CD4-positive, alpha-beta memory T cell (primary cell): Measurements from ENCODE around the gene MYH10. TPM values are rescaled to one million over a fixed set of nuclear protein-coding genes. Genes with fewer than 3 reads are reported as not detected.
A peak's percentile ranks its signal among the peaks of the same experiment; 100 is the strongest.

Experiments
- CTCF ChIA-PET: fragments of 350-600 bp; sonication (Branson Sonifier 250); formaldehyde crosslinking; loops from one replicate; lab custom pipeline; 2021; ENCODE audit warnings: inconsistent platforms; ENCODE audit not compliant: partially characterized antibody; lab: Charles Lee
- POLR2A ChIA-PET: fragments of 350-600 bp; sonication (Branson Sonifier 250); formaldehyde crosslinking; loops from one replicate; lab custom pipeline; 2021; ENCODE audit not compliant: partially characterized antibody; lab: Charles Lee
- DNase-seq, 5 donors: peaks; one replicate each; pipeline versions ENCODE4 v3.0.0 to v3.0.0-alpha.2; 2020 to 2022; ENCODE audit warnings: mixed read lengths in 1 of 5
- H3K27ac ChIP-seq: one replicate; pipeline ENCODE4 v1.7.0; 2013; ENCODE audit warnings: low read depth, low read length
- H3K27me3 ChIP-seq: 2 replicates; pipeline ENCODE4 v1.7.0; 2013; ENCODE audit warnings: mild to moderate bottlenecking, low read length, moderate library complexity; ENCODE audit not compliant: insufficient read depth
- H3K36me3 ChIP-seq: 2 replicates; pipeline ENCODE4 v1.7.0; 2013; ENCODE audit warnings: mild to moderate bottlenecking, low read length, moderate library complexity; ENCODE audit not compliant: insufficient read depth
- H3K4me1 ChIP-seq: 2 replicates; pipeline ENCODE4 v1.7.0; 2013; ENCODE audit warnings: mild to moderate bottlenecking, low read length, moderate library complexity; ENCODE audit not compliant: insufficient read depth
- H3K4me3 ChIP-seq, 2 donors: one replicate each; pipeline ENCODE4 v1.7.0; 2013; ENCODE audit warnings: low read length in 2 of 2, mild to moderate bottlenecking in 1 of 2
- H3K9me3 ChIP-seq, 2 donors: one replicate each; pipeline ENCODE4 v1.7.0; 2013; ENCODE audit warnings: low read length in 2 of 2, control low read depth in 1 of 2; ENCODE audit not compliant: control insufficient read depth in 1 of 2
- H3K27ac Mint-ChIP-seq, 7 donors: one replicate each; pipeline ENCODE4 v1.8.0; 2020 to 2021; ENCODE audit warnings: mixed read lengths in 7 of 7, mild to moderate bottlenecking in 6 of 7, inconsistent platforms in 3 of 7, moderate library complexity in 3 of 7
- H3K27me3 Mint-ChIP-seq, 2 donors: one replicate each; pipeline ENCODE4 v1.8.0; 2020 to 2021; ENCODE audit warnings: mixed read lengths in 2 of 2
- H3K36me3 Mint-ChIP-seq, 2 donors: one replicate each; pipeline ENCODE4 v1.8.0; 2020 to 2021; ENCODE audit warnings: mixed read lengths in 2 of 2, inconsistent platforms in 1 of 2, mild to moderate bottlenecking in 1 of 2
- H3K4me1 Mint-ChIP-seq, 4 donors: one replicate each; pipeline ENCODE4 v1.8.0; 2020 to 2021; ENCODE audit warnings: mixed read lengths in 4 of 4, mild to moderate bottlenecking in 1 of 4
- H3K4me3 Mint-ChIP-seq, 8 donors: one replicate each; pipeline ENCODE4 v1.8.0; 2020 to 2021; ENCODE audit warnings: mixed read lengths in 8 of 8, mild to moderate bottlenecking in 7 of 8, moderate library complexity in 6 of 8, inconsistent platforms in 3 of 8
- H3K9me3 Mint-ChIP-seq, 8 donors: one replicate each; pipeline ENCODE4 v1.8.0; 2020 to 2021; ENCODE audit warnings: mixed read lengths in 8 of 8, mild to moderate bottlenecking in 5 of 8, inconsistent platforms in 3 of 8, moderate library complexity in 1 of 8
- intact Hi-C: fragments of 100-400 bp; cut with micrococcal nuclease; formaldehyde crosslinking; loops from one replicate; pipeline ENCODE4 v1.15.1; 2023
- polyA plus RNA-seq, 2 donors: library from polyadenylated mRNA; unstranded; fragments of 300-500 nt; fragmentation: Illumina TruSeq; gene quantifications; one replicate each; pipeline ENCODE4 v1.2.3, GENCODE V29; 2021
- total RNA-seq, 2 experiments: library from RNA; stranded (reverse); gene quantifications; one replicate each; pipeline ENCODE4 v1.2.3, GENCODE V29; 2021

Gene MYH10
- total and polyA plus RNA-seq, 4 experiments from 2014 or later, result 1.9 to 2.8 (median 2.1) TPM

GRCh38 chr17:8475781-8476180, 154.7 kb downstream of the MYH10 start:
- Histone ChIP-seq H3K27me3 (no peaks in the 10 kb centered on the region), H3K36me3 (peaks cover 41% of the 10 kb centered on the region), H3K4me1 (no peaks in the 10 kb centered on the region), H3K27ac (no peak overlapping the region), H3K4me3 (no peak overlapping the region), H3K9me3 (no peaks in the 10 kb centered on the region)
- peaks cover 0 to 3% (median 0%) of the 10 kb centered on the region in 4 donors for H3K4me1 Mint-ChIP-seq
- H3K36me3 Mint-ChIP-seq, result peaks cover 56 to 83% of the 10 kb centered on the region in 2 donors
- H3K9me3 Mint-ChIP-seq, result peaks cover 0 to 6% (median 0%) of the 10 kb centered on the region in 8 donors
- POLR2A ChIA-PET, result interaction anchor here (1.2 kb wide), 1 partner anchor 12 kb away, joined by 3 read pairs; no protein-coding TSS in a partner anchor
- H3K27ac Mint-ChIP-seq, result peak overlapping the region in 3 of 7 donors; percentile 15 to 62 (median 32)
- intact Hi-C loops, result no loop called here
- CTCF ChIA-PET, result no interaction called here
- no peak overlapping the region for H3K4me3 Mint-ChIP-seq
- no peak for DNase-seq
- H3K27me3 Mint-ChIP-seq, result no peaks in the 10 kb centered on the region

- H3K27me3 Mint-ChIP-seq, result no peaks in the 10 kb centered on the region
- peak overlapping the region in 1 of 7 donors; percentile 32 for H3K27ac Mint-ChIP-seq
- intact Hi-C loops, result no loop called here
- H3K36me3 ChIP-seq, result peaks cover 44% of the 10 kb centered on the region
- H3K27ac ChIP-seq, result no peak overlapping the region
- H3K9me3 ChIP-seq, result no peaks in the 10 kb centered on the region
- no peak for DNase-seq
- H3K27me3 ChIP-seq, result no peaks in the 10 kb centered on the region
- ChIA-PET POLR2A (no interaction called here), CTCF (no interaction called here)
- H3K9me3 Mint-ChIP-seq, result peaks cover 0 to 6% (median 0%) of the 10 kb centered on the region in 8 donors
- H3K4me3 ChIP-seq, result no peak overlapping the region
- H3K4me1 Mint-ChIP-seq, result peaks cover 0 to 3% (median 0%) of the 10 kb centered on the region in 4 donors
- H3K4me3 Mint-ChIP-seq, result no peak overlapping the region
- H3K36me3 Mint-ChIP-seq, result peaks cover 52 to 83% of the 10 kb centered on the region in 2 donors
- H3K4me1 ChIP-seq, result no peaks in the 10 kb centered on the region
Observed at GRCh38 chr17:8475227-8475626, 155.3 kb downstream of the MYH10 start.

GRCh38 chr17:8474826-8475225, 155.7 kb downstream of the MYH10 start:
- Histone ChIP-seq H3K4me3 (no peak overlapping the region), H3K36me3 (peaks cover 45% of the 10 kb centered on the region), H3K4me1 (no peaks in the 10 kb centered on the region), H3K9me3 (no peaks in the 10 kb centered on the region), H3K27ac (no peak overlapping the region), H3K27me3 (no peaks in the 10 kb centered on the region)
- no peak overlapping the region for H3K4me3 Mint-ChIP-seq
- H3K4me1 Mint-ChIP-seq, result peaks cover 0 to 3% (median 0%) of the 10 kb centered on the region in 4 donors
- no peak for DNase-seq
- H3K27me3 Mint-ChIP-seq, result no peaks in the 10 kb centered on the region
- intact Hi-C loops, result no loop called here
- H3K36me3 Mint-ChIP-seq, result peaks cover 52 to 82% of the 10 kb centered on the region in 2 donors
- peaks cover 0 to 6% (median 0%) of the 10 kb centered on the region in 8 donors for H3K9me3 Mint-ChIP-seq
- CTCF ChIA-PET, result no interaction called here
- H3K27ac Mint-ChIP-seq, result no peak overlapping the region
- POLR2A ChIA-PET, result no interaction called here

GRCh38 chr17:8473451-8474192, 156.9 kb downstream of the MYH10 start:
- Histone ChIP-seq H3K36me3 (peaks cover 45% of the 10 kb centered on the region), H3K4me3 (no peak overlapping the region), H3K9me3 (no peaks in the 10 kb centered on the region), H3K27me3 (no peaks in the 10 kb centered on the region), H3K27ac (no peak overlapping the region), H3K4me1 (no peaks in the 10 kb centered on the region)
- DNase-seq, result no peak
- H3K4me3 Mint-ChIP-seq, result no peak overlapping the region
- peaks cover 45 to 76% of the 10 kb centered on the region in 2 donors for H3K36me3 Mint-ChIP-seq
- peak overlapping the region in 1 of 7 donors; percentile 31 for H3K27ac Mint-ChIP-seq
- H3K4me1 Mint-ChIP-seq, result peaks cover 0 to 3% (median 0%) of the 10 kb centered on the region in 4 donors
- CTCF ChIA-PET, result no interaction called here
- intact Hi-C loops, result no loop called here
- H3K27me3 Mint-ChIP-seq, result no peaks in the 10 kb centered on the region
- peaks cover 0 to 6% (median 0%) of the 10 kb centered on the region in 8 donors for H3K9me3 Mint-ChIP-seq
- POLR2A ChIA-PET, result no interaction called here

- Mint-ChIP-seq H3K36me3 (peaks cover 44 to 78% of the 10 kb centered on the region in 2 donors), H3K4me1 (peaks cover 0 to 1% (median 0%) of the 10 kb centered on the region in 4 donors), H3K27ac (peak overlapping the region in 1 of 7 donors; percentile 7), H3K4me3 (no peak overlapping the region), H3K9me3 (peaks cover 0 to 4% (median 0%) of the 10 kb centered on the region in 8 donors), H3K27me3 (no peaks in the 10 kb centered on the region)
- CTCF ChIA-PET, result no interaction called here
- no peak overlapping the region for H3K4me3 ChIP-seq
- intact Hi-C loops, result no loop called here
- H3K27me3 ChIP-seq, result no peaks in the 10 kb centered on the region
- POLR2A ChIA-PET, result no interaction called here
- peaks cover 52% of the 10 kb centered on the region for H3K36me3 ChIP-seq
- no peaks in the 10 kb centered on the region for H3K9me3 ChIP-seq
- no peak for DNase-seq
- H3K4me1 ChIP-seq, result no peaks in the 10 kb centered on the region
- H3K27ac ChIP-seq, result no peak overlapping the region
Observed at GRCh38 chr17:8472663-8473062, 157.9 kb downstream of the MYH10 start.

- Mint-ChIP-seq H3K36me3 (peaks cover 40 to 78% of the 10 kb centered on the region in 2 donors), H3K27me3 (no peaks in the 10 kb centered on the region), H3K9me3 (peaks cover 0 to 4% (median 0%) of the 10 kb centered on the region in 8 donors), H3K4me1 (peaks cover 0 to 3% (median under 1%) of the 10 kb centered on the region in 4 donors), H3K4me3 (no peak overlapping the region), H3K27ac (peak overlapping the region in 1 of 7 donors; percentile 12)
- ChIA-PET CTCF (no interaction called here), POLR2A (no interaction called here)
- Histone ChIP-seq H3K27me3 (no peaks in the 10 kb centered on the region), H3K27ac (no peak overlapping the region), H3K9me3 (no peaks in the 10 kb centered on the region), H3K4me3 (no peak overlapping the region), H3K36me3 (peaks cover 62% of the 10 kb centered on the region), H3K4me1 (no peaks in the 10 kb centered on the region)
- no peak for DNase-seq
- intact Hi-C loops, result no loop called here
Observed at GRCh38 chr17:8470447-8471047, 160.0 kb downstream of the MYH10 start.

GRCh38 chr17:8469964-8470363, 160.6 kb downstream of the MYH10 start:
- peaks cover 0 to 4% (median 0%) of the 10 kb centered on the region in 8 donors for H3K9me3 Mint-ChIP-seq
- no peak for DNase-seq
- peaks cover 0 to 7% (median 3%) of the 10 kb centered on the region in 4 donors for H3K4me1 Mint-ChIP-seq
- no peaks in the 10 kb centered on the region for H3K27me3 Mint-ChIP-seq
- no peaks in the 10 kb centered on the region for H3K27me3 ChIP-seq
- no peak overlapping the region for H3K27ac Mint-ChIP-seq
- H3K4me1 ChIP-seq, result no peaks in the 10 kb centered on the region
- no peak overlapping the region for H3K4me3 ChIP-seq
- ChIA-PET POLR2A (no interaction called here), CTCF (no interaction called here)
- intact Hi-C loops, result no loop called here
- peaks cover 61% of the 10 kb centered on the region for H3K36me3 ChIP-seq
- no peak overlapping the region for H3K4me3 Mint-ChIP-seq
- peaks cover 38 to 77% of the 10 kb centered on the region in 2 donors for H3K36me3 Mint-ChIP-seq
- no peaks in the 10 kb centered on the region for H3K9me3 ChIP-seq
- no peak overlapping the region for H3K27ac ChIP-seq
